Measurements from ENCODE around the gene RSRC1.
"Not testable (repeated sequence)": the region's sequence is repeated elsewhere in the genome, so short reads cannot be mapped to it uniquely, and the experiment has no call there.

Gene RSRC1

DNA sequence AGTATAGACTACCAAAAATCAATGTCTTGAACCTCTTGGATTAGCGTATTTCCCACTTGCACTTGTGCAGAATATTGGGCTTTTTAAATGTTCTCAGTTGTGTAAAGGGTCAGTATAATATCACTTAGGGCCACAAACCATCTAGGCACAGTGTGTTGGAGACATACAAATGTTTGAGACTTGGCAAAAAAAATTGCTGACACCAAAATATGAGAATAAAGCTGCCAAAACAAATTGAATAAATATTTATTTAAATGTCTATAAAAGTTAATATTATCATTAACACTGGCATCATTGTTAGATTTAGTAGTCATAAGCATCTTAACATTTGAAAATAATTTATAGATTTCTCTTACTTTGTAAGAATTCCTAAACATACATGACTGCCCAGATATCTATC, 430.2 kb downstream of the RSRC1 start:
- DNase-seq: no peak

DNA sequence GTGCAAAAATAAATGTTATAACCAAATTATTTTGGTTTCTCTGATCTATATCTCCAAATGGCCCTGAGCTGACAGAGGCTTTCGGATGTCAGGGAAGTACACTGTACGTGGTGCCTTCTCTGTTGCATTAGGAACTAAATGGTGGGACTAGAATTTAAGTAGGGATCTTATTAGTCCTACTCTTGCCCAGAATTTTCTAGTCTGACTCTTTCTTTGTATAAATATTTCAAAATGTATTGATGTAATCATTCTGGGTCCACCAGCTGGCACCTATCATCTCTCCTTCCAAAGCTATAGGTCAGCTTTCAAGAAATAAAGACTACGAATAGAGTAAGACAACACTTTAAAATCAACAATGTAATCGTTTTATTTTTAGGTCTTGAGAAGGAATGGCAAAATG, 438.8 kb downstream of the RSRC1 start:
- no peak for DNase-seq

DNA sequence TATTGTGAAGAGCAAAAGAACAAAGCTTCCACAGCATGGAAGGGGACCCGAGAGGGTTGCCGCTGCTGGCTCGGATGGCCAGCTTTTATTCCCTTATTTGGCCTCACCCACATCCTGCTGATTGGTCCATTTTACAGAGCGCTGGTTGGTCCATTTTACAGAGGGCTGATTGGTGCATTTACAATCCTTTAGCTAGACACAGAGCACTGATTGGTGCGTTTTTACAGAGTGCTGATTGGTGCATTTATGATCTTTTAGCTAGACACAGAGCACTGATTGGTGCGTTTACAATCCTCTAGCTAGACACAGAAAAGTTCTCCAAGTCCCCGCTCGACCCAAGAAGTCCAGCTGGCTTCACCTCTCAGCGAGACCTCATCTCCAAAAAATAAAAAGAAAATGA, 440.0 kb downstream of the RSRC1 start:
- DNase-seq: not testable (repeated sequence)

GRCh38 chr3:158552124-158552523, 442.2 kb downstream of the RSRC1 start:
- DNase-seq: no peak

DNA sequence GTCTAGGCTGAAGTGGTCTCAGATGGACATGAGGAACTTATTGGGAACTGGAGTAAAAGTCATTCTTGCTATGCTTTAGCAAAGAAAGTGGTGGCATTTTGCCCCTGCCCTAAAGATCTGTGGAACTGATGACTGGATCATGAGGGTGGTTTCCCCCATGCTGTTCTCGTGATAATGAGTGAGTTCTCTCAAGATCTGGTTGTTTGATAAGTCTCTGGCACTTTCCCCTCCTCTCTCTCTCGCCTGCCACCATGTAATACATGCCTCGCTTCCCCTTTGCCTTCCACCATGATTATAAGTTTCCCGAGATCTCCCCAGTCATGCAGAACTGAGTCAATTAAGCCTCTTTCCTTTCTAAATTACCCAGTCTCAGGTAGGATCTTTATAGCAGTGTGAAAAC, 449.6 kb downstream of the RSRC1 start:
- DNase-seq: no peak

GRCh38 chr3:158560979-158561378, 451.1 kb downstream of the RSRC1 start:
- DNase-seq: no peak

- no peak for DNase-seq
Observed at GRCh38 chr3:158562674-158563073, 452.8 kb downstream of the RSRC1 start.

DNA sequence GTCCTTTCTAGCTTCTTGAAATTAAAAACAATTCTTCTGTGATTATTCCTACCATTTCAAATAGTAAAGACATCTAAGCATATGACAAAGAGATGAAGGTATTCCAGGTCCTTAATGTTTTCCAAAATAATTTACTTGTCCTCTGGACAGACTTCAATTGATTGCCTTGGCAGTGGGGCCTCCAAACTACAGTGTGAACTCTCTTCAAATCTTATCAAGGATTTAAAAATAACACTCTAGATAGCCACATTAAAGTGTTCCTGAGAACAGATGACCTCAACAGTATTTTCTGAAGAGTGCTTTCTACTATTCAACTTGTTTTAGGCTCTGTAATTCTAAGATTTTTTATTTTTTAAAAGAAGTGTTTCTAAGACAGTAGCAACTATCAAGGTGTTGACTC, 453.2 kb downstream of the RSRC1 start:
- no peak for DNase-seq

GRCh38 chr3:158565076-158565475, 455.2 kb downstream of the RSRC1 start:
- DNase-seq: no peak

GRCh38 chr3:158568784-158569183, 458.9 kb downstream of the RSRC1 start:
- no peak for DNase-seq

DNA sequence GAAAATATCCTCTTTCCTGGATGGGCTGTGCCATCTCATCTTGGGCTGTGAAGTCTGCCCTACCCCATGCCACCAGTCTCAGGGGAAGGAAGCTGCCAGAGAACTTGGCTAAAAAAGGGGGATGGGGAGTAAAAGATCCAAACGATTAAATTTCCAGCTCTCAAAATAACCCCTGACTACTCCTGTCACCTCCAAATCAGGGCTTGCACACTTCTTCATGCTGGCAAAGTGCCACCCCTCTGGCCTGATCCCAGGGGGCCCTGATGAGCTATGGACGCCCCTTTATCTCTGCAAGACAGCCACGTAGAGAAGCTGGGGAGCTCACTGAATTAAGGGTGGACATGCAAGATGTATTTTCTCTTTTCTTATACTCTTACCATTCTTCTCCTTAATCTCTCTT, 459.9 kb downstream of the RSRC1 start:
- DNase-seq: no peak

DNA sequence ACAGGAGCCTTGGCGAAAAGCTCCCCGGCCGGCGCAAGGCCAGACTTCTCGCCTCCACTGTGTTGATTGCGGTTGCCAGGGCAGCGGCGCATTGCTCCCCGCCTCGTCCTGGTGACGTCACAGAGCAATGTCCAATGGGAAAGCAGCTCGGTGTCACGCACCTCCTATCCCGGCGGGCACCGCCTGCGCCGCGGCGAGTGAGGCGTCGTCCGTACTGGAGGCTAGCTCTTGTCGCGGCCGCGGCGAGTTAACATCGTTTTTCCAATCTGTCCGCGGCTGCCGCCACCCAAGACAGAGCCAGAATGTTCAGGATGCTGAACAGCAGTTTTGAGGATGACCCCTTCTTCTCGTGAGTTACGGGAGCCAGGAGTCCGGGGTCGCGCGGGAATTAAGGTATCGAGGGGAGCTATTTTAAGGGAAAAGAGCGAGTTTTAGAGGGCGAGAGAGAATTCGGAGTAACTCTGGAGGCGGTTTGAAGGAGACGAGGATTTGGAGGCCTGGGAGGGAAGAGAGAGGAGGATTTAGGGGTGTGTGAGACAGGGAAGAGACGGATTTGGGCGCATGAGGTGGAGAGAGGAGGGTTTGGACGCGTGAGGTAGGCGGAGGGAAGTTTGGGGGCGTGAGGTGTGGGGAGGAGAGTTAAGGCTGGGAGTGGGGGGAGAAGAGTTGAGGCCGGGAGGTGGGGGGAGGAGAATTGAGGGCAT, 461.3 kb downstream of the RSRC1 start, which contains the start of gene MLF1:
Gene MLF1 (plus strand): TSS at position 196 of the 704 bp plus-strand sequence. CDS start 107 bp downstream, at position 303.
- DNase-seq: peak; percentile 62

- DNase-seq: no peak
Observed at GRCh38 chr3:158571969-158572765, 462.3 kb downstream of the RSRC1 start.

- DNase-seq: no peak
Observed at GRCh38 chr3:158572766-158573060, 462.8 kb downstream of the RSRC1 start.

GRCh38 chr3:158573714-158574113, 463.8 kb downstream of the RSRC1 start:
- DNase-seq: no peak

- DNase-seq: no peak
Observed at GRCh38 chr3:158574646-158575045, 464.8 kb downstream of the RSRC1 start.

DNA sequence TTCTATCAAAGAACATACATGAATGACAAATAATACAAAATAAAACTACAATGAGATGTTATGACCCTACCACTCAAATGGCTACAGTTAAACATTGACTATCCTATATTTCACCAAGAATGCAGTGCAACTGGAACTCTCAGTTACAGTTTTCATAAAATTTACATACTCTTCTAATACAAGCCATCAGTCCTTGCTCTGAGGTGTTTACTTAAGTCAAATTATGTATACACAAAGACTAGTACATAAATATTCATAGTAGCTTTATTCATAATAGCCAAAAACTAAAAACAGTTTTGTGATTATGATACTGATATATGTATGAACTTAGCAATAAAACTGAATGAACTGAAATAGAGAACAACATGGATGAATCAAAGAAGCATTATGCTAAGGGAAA, 480.3 kb downstream of the RSRC1 start:
- no peak for DNase-seq

Data from NCI-H2029 treated with DMSO at 0.1 percent for 48 hours (cell line).